ENCODE results near the gene MLXIP.

DNA sequence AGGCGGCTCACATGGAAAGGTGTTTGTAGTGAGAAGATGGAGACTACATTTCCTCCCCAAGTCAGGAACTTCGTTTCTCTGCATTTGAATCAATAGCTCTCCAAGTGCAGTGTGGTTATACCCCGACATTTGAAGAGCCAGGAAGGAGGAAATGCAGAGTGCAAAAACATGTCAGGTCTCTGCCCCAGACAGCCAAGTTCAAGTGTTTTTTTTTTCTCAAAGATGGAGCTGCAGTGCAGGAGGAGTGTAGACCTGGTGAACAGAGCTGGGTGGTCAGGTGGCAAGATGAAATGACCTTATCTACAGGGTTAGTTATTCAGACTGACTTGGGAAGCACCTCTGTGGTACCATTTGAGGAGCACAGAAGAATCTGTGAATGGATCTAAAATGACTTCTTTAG lies 21.3 kb downstream of the MLXIP start:
- TF ChIP-seq CTCF (tag by site-specific recombination; IDR thresholded peaks at IDR 0.05) = no peak
- TF ChIP-seq, protein P1, sequence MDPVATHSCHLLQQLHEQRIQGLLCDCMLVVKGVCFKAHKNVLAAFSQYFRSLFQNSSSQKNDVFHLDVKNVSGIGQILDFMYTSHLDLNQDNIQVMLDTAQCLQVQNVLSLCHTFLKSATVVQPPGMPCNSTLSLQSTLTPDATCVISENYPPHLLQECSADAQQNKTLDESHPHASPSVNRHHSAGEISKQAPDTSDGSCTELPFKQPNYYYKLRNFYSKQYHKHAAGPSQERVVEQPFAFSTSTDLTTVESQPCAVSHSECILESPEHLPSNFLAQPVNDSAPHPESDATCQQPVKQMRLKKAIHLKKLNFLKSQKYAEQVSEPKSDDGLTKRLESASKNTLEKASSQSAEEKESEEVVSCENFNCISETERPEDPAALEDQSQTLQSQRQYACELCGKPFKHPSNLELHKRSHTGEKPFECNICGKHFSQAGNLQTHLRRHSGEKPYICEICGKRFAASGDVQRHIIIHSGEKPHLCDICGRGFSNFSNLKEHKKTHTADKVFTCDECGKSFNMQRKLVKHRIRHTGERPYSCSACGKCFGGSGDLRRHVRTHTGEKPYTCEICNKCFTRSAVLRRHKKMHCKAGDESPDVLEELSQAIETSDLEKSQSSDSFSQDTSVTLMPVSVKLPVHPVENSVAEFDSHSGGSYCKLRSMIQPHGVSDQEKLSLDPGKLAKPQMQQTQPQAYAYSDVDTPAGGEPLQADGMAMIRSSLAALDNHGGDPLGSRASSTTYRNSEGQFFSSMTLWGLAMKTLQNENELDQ (tag by site-specific recombination; IDR thresholded peaks at IDR 0.05; ENCODE audit: low read depth) = no peak
- no peak for TF ChIP-seq BCL11A (tag by site-specific recombination; IDR thresholded peaks at IDR 0.05; ENCODE audit: low read depth)
- no peak for TF ChIP-seq ZBTB1 (tag by site-specific recombination; IDR thresholded peaks at IDR 0.05)
- TF ChIP-seq SETDB1 (IDR thresholded peaks at IDR 0.05; ENCODE audit: insufficient read length, low read length) = no peak

Data from HEK293 (cell line).